HCT116 (cell line): ENCODE data around the gene CPED1. TPM values are rescaled to one million over a fixed set of nuclear protein-coding genes. Genes with fewer than 3 reads are reported as not detected.

ENCODE experiments used
- ATAC-seq: fragments of 200-7000 bp; cut with Tn5 transposase; 2 replicates; pipeline ENCODE4 v1.9.1; 2020; ENCODE audit warnings: mild to moderate bottlenecking, moderate library complexity
- BruUV-seq: library from RNA; stranded (reverse); fragments of 400-500 nt; replicated peaks from 2 replicates; lab custom pipeline; 2021; lab: Mats Ljungman, UMichigan
- CTCF ChIA-PET: fragments of 300-600 bp; sonication (Branson Sonifier 250); formaldehyde crosslinking; loops from one replicate; lab custom pipeline; 2021; ENCODE audit warnings: antibody characterized with exemption; lab: Charles Lee
- POLR2A ChIA-PET: fragments of 300-600, 350-600 bp; sonication (Branson Sonifier 250); formaldehyde crosslinking; loops from one replicate; lab custom pipeline; 2021; ENCODE audit warnings: antibody characterized with exemption; lab: Charles Lee
- RAD21 ChIA-PET, 2 experiments: fragments of 300-600 bp; sonication (Branson Sonifier 250); formaldehyde crosslinking; loops; one replicate each; lab custom pipeline; 2023; ENCODE audit warnings: low total read pairs in 2 of 2; ENCODE audit not compliant: uncharacterized antibody in 2 of 2, unreplicated experiment in 2 of 2, low non-redundant PET in 1 of 2; lab: Charles Lee
- DNase-seq: peaks from one replicate; pipeline ENCODE4 v3.0.0-alpha.2; 2010; ENCODE audit warnings: low read depth, low spot score
- H2AFZ ChIP-seq: fragments of 200-600 bp; shearing (Covaris generic), sonication (generic); 2 replicates; pipeline ENCODE4 v1.6.1; 2017; ENCODE audit warnings: low read depth, mixed run types, mixed read lengths, antibody characterized with exemption, low read length; ENCODE audit not compliant: poor library complexity, severe bottlenecking
- H3K27ac ChIP-seq: 2 replicates; pipeline ENCODE4 v1.5.1; 2012; ENCODE audit warnings: low read depth, low read length
- H3K27me3 ChIP-seq: fragments of 200-600 bp; sonication (generic); 2 replicates; pipeline ENCODE4 v1.6.1; 2016; ENCODE audit warnings: mixed run types, low read length, mixed read lengths; ENCODE audit not compliant: insufficient read depth
- H3K36me3 ChIP-seq, 2 experiments: fragments of 200-500 bp in 1 of 2; fragments of 200-600 bp in 1 of 2; sonication (Bioruptor generic) in 1 of 2; sonication (generic) in 1 of 2; 2 replicates each; pipeline versions ENCODE4 v1.5.1 to v1.6.1; 2014 to 2016; ENCODE audit warnings: low read length in 2 of 2, inconsistent platforms in 1 of 2, mixed read lengths in 1 of 2, mixed run types in 1 of 2; ENCODE audit not compliant: insufficient read depth in 2 of 2, control insufficient read depth in 1 of 2
- H3K4me1 ChIP-seq, 2 experiments: fragments of 200-600 bp in 1 of 2; sonication (generic) in 1 of 2; 2 replicates each; pipeline versions ENCODE4 v1.5.1 to v1.6.1; 2012 to 2017; ENCODE audit warnings: low read length in 2 of 2, inconsistent platforms in 1 of 2, mild to moderate bottlenecking in 1 of 2, mixed read lengths in 1 of 2, mixed run types in 1 of 2, moderate library complexity in 1 of 2; ENCODE audit not compliant: insufficient read depth in 2 of 2, control insufficient read depth in 1 of 2
- H3K4me2 ChIP-seq: fragments of 200-600 bp; sonication (generic); 2 replicates; pipeline ENCODE4 v1.6.1; 2017; ENCODE audit warnings: mixed run types, low read length, mixed read lengths
- H3K4me3 ChIP-seq, 2 experiments: fragments of 200-600 bp in 1 of 2; sonication (generic) in 1 of 2; replicated peaks in 1 of 2; 2 replicates each; pipeline ENCODE4 v1.5.1; 2011 to 2016; ENCODE audit warnings: low read length in 2 of 2, control low read depth in 1 of 2, low read depth in 1 of 2, mild to moderate bottlenecking in 1 of 2, mixed read lengths in 1 of 2, mixed run types in 1 of 2
- H3K79me2 ChIP-seq: fragments of 200-600 bp; sonication (generic); 2 replicates; pipeline ENCODE4 v1.6.1; 2017; ENCODE audit warnings: mild to moderate bottlenecking, mixed run types, low read length, moderate library complexity, mixed read lengths; ENCODE audit not compliant: insufficient read depth
- H3K9ac ChIP-seq: fragments of 200-600 bp; sonication (generic); 2 replicates; pipeline ENCODE4 v1.6.1; 2016; ENCODE audit warnings: low read length, mixed read lengths
- H3K9me2 ChIP-seq: fragments of 200-600 bp; sonication (generic), shearing (Covaris generic); 2 replicates; pipeline ENCODE4 v1.6.1; 2017; ENCODE audit warnings: mixed run types, mild to moderate bottlenecking, moderate library complexity; ENCODE audit not compliant: insufficient read depth
- H3K9me3 ChIP-seq, 2 experiments: fragments of 200-500 bp in 1 of 2; fragments of 200-600 bp in 1 of 2; sonication (Bioruptor generic) in 1 of 2; sonication (generic) in 1 of 2; 2 replicates each; pipeline ENCODE4 v1.6.1; 2014 to 2017; ENCODE audit warnings: low read length in 2 of 2, mixed read lengths in 2 of 2, inconsistent platforms in 1 of 2, low read depth in 1 of 2, mild to moderate bottlenecking in 1 of 2, mixed run types in 1 of 2, moderate library complexity in 1 of 2; ENCODE audit not compliant: control insufficient read depth in 1 of 2, insufficient read depth in 1 of 2
- H4K20me1 ChIP-seq: fragments of 200-600 bp; sonication (generic), shearing (Covaris generic); 2 replicates; pipeline ENCODE4 v1.6.1; 2017; ENCODE audit warnings: mixed run types, mild to moderate bottlenecking, moderate library complexity; ENCODE audit not compliant: insufficient read depth
- CEBPB ChIP-seq: IDR thresholded peaks from 2 replicates; pipeline ENCODE4 v1.6.1; 2012; ENCODE audit warnings: low read depth
- EGR1 ChIP-seq: IDR thresholded peaks from 2 replicates; pipeline ENCODE4 v1.6.1; 2012; ENCODE audit warnings: low read depth
- ELF1 ChIP-seq: IDR thresholded peaks from 2 replicates; pipeline ENCODE4 v1.6.1; 2012; ENCODE audit warnings: low read depth, borderline replicate concordance
- FOSL1 ChIP-seq: IDR thresholded peaks from 2 replicates; pipeline ENCODE4 v1.6.1; 2012; ENCODE audit warnings: low read depth
- JUND ChIP-seq: IDR thresholded peaks from 2 replicates; pipeline ENCODE4 v1.6.1; 2012
- MAX ChIP-seq: IDR thresholded peaks from 2 replicates; pipeline ENCODE4 v1.6.1; 2012
- POLR2A ChIP-seq: IDR thresholded peaks from 2 replicates; pipeline ENCODE4 v1.7.0; 2011; ENCODE audit warnings: borderline replicate concordance; ENCODE audit not compliant: insufficient read depth, insufficient read length; ENCODE audit errors: extremely low read depth
- POLR2AphosphoS5 ChIP-seq: IDR thresholded peaks from 2 replicates; pipeline ENCODE4 v1.6.1; 2011; ENCODE audit warnings: mild to moderate bottlenecking, low read depth, low read length, moderate library complexity
- REST ChIP-seq: IDR thresholded peaks from 2 replicates; pipeline ENCODE4 v1.6.1; 2012; ENCODE audit warnings: low read depth
- SRF ChIP-seq: IDR thresholded peaks from 2 replicates; pipeline ENCODE4 v1.6.1; 2012; ENCODE audit warnings: low read depth
- TCF7L2 ChIP-seq: IDR thresholded peaks from 2 replicates; pipeline ENCODE4 v1.7.0; 2011; ENCODE audit warnings: borderline replicate concordance, inconsistent platforms; ENCODE audit not compliant: insufficient read depth, insufficient read length; ENCODE audit errors: extremely low read depth
- YY1 ChIP-seq: IDR thresholded peaks from 2 replicates; pipeline ENCODE4 v1.6.1; 2011; ENCODE audit warnings: low read length, low read depth, moderate library complexity, mild to moderate bottlenecking; ENCODE audit not compliant: insufficient replicate concordance; ENCODE audit errors: extremely low read depth
- ZBTB33 ChIP-seq: IDR thresholded peaks from 2 replicates; pipeline ENCODE4 v1.6.1; 2011; ENCODE audit warnings: mild to moderate bottlenecking, low read length, moderate library complexity; ENCODE audit not compliant: insufficient replicate concordance; ENCODE audit errors: extremely low read depth
- ZFX ChIP-seq: fragments of 450-650 bp; IDR thresholded peaks from 2 replicates; pipeline ENCODE4 v1.6.1; 2017
- ZNF274 ChIP-seq: fragments of 200-500 bp; sonication (Bioruptor generic); IDR thresholded peaks from 2 replicates; pipeline ENCODE4 v1.6.1; 2014; ENCODE audit warnings: mild to moderate bottlenecking, low read depth, low read length, inconsistent platforms
- intact Hi-C: fragments of 100-400 bp; cut with micrococcal nuclease; formaldehyde crosslinking; loops from 2 replicates; pipeline ENCODE4 v1.10.0; 2022
- total RNA-seq: library from RNA; stranded (reverse); gene quantifications from one replicate; pipeline ENCODE4 v1.2.1, GENCODE V29; 2021; ENCODE audit not compliant: unreplicated experiment

CPED1 gene
- total RNA-seq, 1 experiment from 2014 or later: 1.2 TPM

- Histone ChIP-seq H4K20me1 (no peaks in the 10 kb centered on the region), H3K9me3 (no peaks in the 10 kb centered on the region), H3K27ac (no peak overlapping the region), H3K36me3 (no peaks in the 10 kb centered on the region), H3K9me2 (no peaks in the 10 kb centered on the region), H3K4me3 (no peak overlapping the region), H3K27me3 (no peaks in the 10 kb centered on the region), H2AFZ (no peak overlapping the region), H3K79me2 (no peaks in the 10 kb centered on the region), H3K4me1 (peaks cover 0 to 15% of the 10 kb centered on the region in 2 experiments; a peak in 1 of 4 replicates), H3K9ac (no peak overlapping the region), H3K4me2 (no peak overlapping the region)
- no peak for TF ChIP-seq EGR1
- TF ChIP-seq ZFX: no peak
- no peak for TF ChIP-seq ELF1
- TF ChIP-seq MAX: no peak
- TF ChIP-seq POLR2AphosphoS5: no peak
- no peak for TF ChIP-seq JUND
- TF ChIP-seq YY1: no peak
- POLR2A ChIA-PET: no interaction called here
- BruUV-seq: no TSS peak
- DNase-seq (no peak), ATAC-seq (0 out of 2 replicates have a peak, but pooled peaks have one; percentile 22)
- CTCF ChIA-PET: no interaction called here
- intact Hi-C loops: no loop called here
- RAD21 ChIA-PET: no interaction called here
Measured at GRCh38 chr7:121202125-121202524, 213.6 kb downstream of the CPED1 start.

- Histone ChIP-seq H2AFZ (no peak overlapping the region), H3K4me2 (0 out of 2 replicates have a peak overlapping the region, but pooled peaks have one; percentile 2), H3K9me3 (no peaks in the 10 kb centered on the region), H3K27ac (no peak overlapping the region), H3K9me2 (no peaks in the 10 kb centered on the region), H3K79me2 (no peaks in the 10 kb centered on the region), H3K4me1 (peaks cover 0 to 15% of the 10 kb centered on the region in 2 experiments; a peak in 1 of 4 replicates), H3K36me3 (no peaks in the 10 kb centered on the region), H3K4me3 (no peak overlapping the region), H4K20me1 (no peaks in the 10 kb centered on the region), H3K9ac (no peak overlapping the region), H3K27me3 (no peaks in the 10 kb centered on the region)
- intact Hi-C loops: no loop called here
- ChIA-PET RAD21 (no interaction called here), CTCF (no interaction called here), POLR2A (no interaction called here)
- BruUV-seq: no TSS peak
- DNase-seq (peak; percentile 3), ATAC-seq (no peak)
- TF ChIP-seq POLR2A (no peak), SRF (no peak), POLR2AphosphoS5 (no peak), ZNF274 (no peak), ZBTB33 (no peak), YY1 (no peak), CEBPB (no peak), FOSL1 (peak; percentile 20; the same call in 1 of the 2 replicates), REST (no peak), EGR1 (no peak), TCF7L2 (no peak), ELF1 (no peak), MAX (no peak)
Measured at GRCh38 chr7:121202834-121203233, 214.3 kb downstream of the CPED1 start.
